Stimulated activated naive B cell treated with anti-CD40 and anti-IgM and Interleukin-4, amounts not matched to agents 10 μg/mL and 1 μg/mL and 100 μg/mL, for 72 hours (primary cell): ENCODE measurements around the gene OXCT2.
"Not testable (repeated sequence)": the region's sequence is repeated elsewhere in the genome, so short reads cannot be mapped to it uniquely, and the experiment has no call there.

ENCODE experiments used
- ATAC-seq, 2 donors: fragments of 150-1000 bp; cut with Tn5 transposase; replicated peaks; 2 replicates each; pipeline ENCODE4 v1.10.0; 2021; ENCODE audit warnings: moderate library complexity in 1 of 2
- DNase-seq: peaks from one replicate; pipeline ENCODE4 v3.0.0; 2021
- H3K27ac Mint-ChIP-seq: one replicate; pipeline ENCODE4 v1.8.0; 2022; ENCODE audit warnings: mild to moderate bottlenecking, mixed read lengths
- H3K27me3 Mint-ChIP-seq, 2 donors: one replicate each; pipeline ENCODE4 v1.8.0; 2022; ENCODE audit warnings: mixed read lengths in 2 of 2
- H3K36me3 Mint-ChIP-seq, 2 donors: one replicate each; pipeline ENCODE4 v1.8.0; 2022; ENCODE audit warnings: mixed read lengths in 2 of 2, mild to moderate bottlenecking in 1 of 2
- H3K4me1 Mint-ChIP-seq, 2 donors: one replicate each; pipeline ENCODE4 v1.8.0; 2022; ENCODE audit warnings: mixed read lengths in 2 of 2, mild to moderate bottlenecking in 1 of 2
- H3K4me3 Mint-ChIP-seq, 2 donors: one replicate each; pipeline ENCODE4 v1.8.0; 2022; ENCODE audit warnings: mild to moderate bottlenecking in 2 of 2, mixed read lengths in 2 of 2, moderate library complexity in 1 of 2
- H3K9me3 Mint-ChIP-seq, 2 donors: one replicate each; pipeline ENCODE4 v1.8.0; 2022; ENCODE audit warnings: mixed read lengths in 2 of 2, mild to moderate bottlenecking in 1 of 2

Gene OXCT2

GRCh38 chr1:39771022-39771532 lies at the start of gene OXCT2:
Gene OXCT2 (minus strand): TSS chr1:39771348. CDS start chr1:39771255, 93 bp downstream.
- not testable (repeated sequence) for H3K27me3 Mint-ChIP-seq, H3K9me3 Mint-ChIP-seq, H3K36me3 Mint-ChIP-seq, DNase-seq
- Mint-ChIP-seq H3K4me1 (peaks cover 2 to 13% of the 10 kb centered on the region in 2 donors), H3K27ac (peak within 1 kb of the TSS; percentile 89), H3K4me3 (peak within 1 kb of the TSS; percentile 72 to 73)
- ATAC-seq, result peak; percentile 62 to 65

- Mint-ChIP-seq H3K4me3 (no peak overlapping the region), H3K27me3 (peaks cover 0 to 9% of the 10 kb centered on the region in 2 donors), H3K4me1 (peaks cover 18 to 19% of the 10 kb centered on the region in 2 donors), H3K27ac (no peak overlapping the region), H3K36me3 (no peaks in the 10 kb centered on the region), H3K9me3 (no peaks in the 10 kb centered on the region)
- ATAC-seq (no peak), DNase-seq (no peak)
Measured at GRCh38 chr1:39819091-39819812, 48.1 kb upstream of the OXCT2 start.

- Mint-ChIP-seq H3K9me3 (no peaks in the 10 kb centered on the region), H3K4me1 (peaks cover 15 to 18% of the 10 kb centered on the region in 2 donors), H3K36me3 (no peaks in the 10 kb centered on the region), H3K27ac (peak overlapping the region; percentile 11), H3K27me3 (peaks cover 0 to 9% of the 10 kb centered on the region in 2 donors), H3K4me3 (no peak overlapping the region)
- no peak for DNase-seq
- no peak for ATAC-seq
Measured at GRCh38 chr1:39818482-39818881, 47.3 kb upstream of the OXCT2 start.

- peak overlapping the region; percentile 52 to 68 for H3K4me3 Mint-ChIP-seq
- H3K36me3 Mint-ChIP-seq, result not testable (repeated sequence)
- peak overlapping the region; percentile 90 for H3K27ac Mint-ChIP-seq
Measured at GRCh38 chr1:39817091-39817932, 46.2 kb upstream of the OXCT2 start.

GRCh38 chr1:39816415-39817090 lies 45.4 kb upstream of the OXCT2 start:
- Mint-ChIP-seq H3K4me1 (peaks cover 15 to 18% of the 10 kb centered on the region in 2 donors), H3K9me3 (no peaks in the 10 kb centered on the region), H3K27me3 (peaks cover 3 to 14% of the 10 kb centered on the region in 2 donors), H3K4me3 (peak overlapping the region; percentile 52 to 68), H3K36me3 (no peaks in the 10 kb centered on the region), H3K27ac (peak overlapping the region; percentile 90)
- DNase-seq (peak; percentile 31), ATAC-seq (peak; percentile 64)

More at GRCh38 chr1:39817091-39817932, 46.2 kb upstream of the OXCT2 start:
- DNase-seq (peak; percentile 74), ATAC-seq (peak; percentile 93 to 94)
- not testable (repeated sequence) for H3K9me3 Mint-ChIP-seq
- Mint-ChIP-seq H3K27me3 (peaks cover 3 to 14% of the 10 kb centered on the region in 2 donors), H3K4me1 (peaks cover 15 to 18% of the 10 kb centered on the region in 2 donors)

- Mint-ChIP-seq H3K4me1 (peaks cover 15 to 18% of the 10 kb centered on the region in 2 donors), H3K27ac (no peak overlapping the region)
- DNase-seq, result no peak
Measured at GRCh38 chr1:39812913-39813312, 41.8 kb upstream of the OXCT2 start.

GRCh38 chr1:39808784-39809517 lies 37.8 kb upstream of the OXCT2 start:
- Mint-ChIP-seq H3K27me3 (peaks cover 3 to 6% of the 10 kb centered on the region in 2 donors), H3K36me3 (peaks cover 8 to 10% of the 10 kb centered on the region in 2 donors), H3K4me1 (no peaks in the 10 kb centered on the region), H3K9me3 (peaks cover 4 to 8% of the 10 kb centered on the region in 2 donors), H3K4me3 (no peak overlapping the region), H3K27ac (no peak overlapping the region)
- DNase-seq (no peak), ATAC-seq (no peak)

More at GRCh38 chr1:39812913-39813312, 41.8 kb upstream of the OXCT2 start:
- no peak for ATAC-seq
- peaks cover 3 to 6% of the 10 kb centered on the region in 2 donors for H3K27me3 Mint-ChIP-seq
- no peak overlapping the region for H3K4me3 Mint-ChIP-seq
- no peaks in the 10 kb centered on the region for H3K9me3 Mint-ChIP-seq
- H3K36me3 Mint-ChIP-seq, result peaks cover 0 to 3% of the 10 kb centered on the region in 2 donors

- Mint-ChIP-seq H3K36me3 (peaks cover 8 to 10% of the 10 kb centered on the region in 2 donors), H3K9me3 (peaks cover 4 to 8% of the 10 kb centered on the region in 2 donors), H3K4me1 (no peaks in the 10 kb centered on the region), H3K27me3 (no peaks in the 10 kb centered on the region), H3K27ac (no peak overlapping the region), H3K4me3 (no peak overlapping the region)
- ATAC-seq, result no peak
- no peak for DNase-seq
Measured at GRCh38 chr1:39805385-39805784, 34.2 kb upstream of the OXCT2 start.

- Mint-ChIP-seq H3K27ac (no peak overlapping the region), H3K9me3 (peaks cover 4 to 8% of the 10 kb centered on the region in 2 donors), H3K27me3 (no peaks in the 10 kb centered on the region), H3K36me3 (peaks cover 8 to 12% of the 10 kb centered on the region in 2 donors), H3K4me3 (no peak overlapping the region), H3K4me1 (peaks cover 9 to 13% of the 10 kb centered on the region in 2 donors)
- ATAC-seq, result no peak
- no peak for DNase-seq
Measured at GRCh38 chr1:39802496-39803260, 31.5 kb upstream of the OXCT2 start.

GRCh38 chr1:39800471-39800835 lies 29.3 kb upstream of the OXCT2 start:
- no peak overlapping the region for H3K4me3 Mint-ChIP-seq
- DNase-seq (no peak), ATAC-seq (no peak)
- peaks cover under 1 to 5% of the 10 kb centered on the region in 2 donors for H3K9me3 Mint-ChIP-seq
- peaks cover 5 to 9% of the 10 kb centered on the region in 2 donors for H3K36me3 Mint-ChIP-seq
- H3K27me3 Mint-ChIP-seq, result no peaks in the 10 kb centered on the region
- H3K27ac Mint-ChIP-seq, result no peak overlapping the region
- H3K4me1 Mint-ChIP-seq, result peaks cover 9 to 13% of the 10 kb centered on the region in 2 donors

GRCh38 chr1:39799770-39800470 lies 28.8 kb upstream of the OXCT2 start:
- H3K27me3 Mint-ChIP-seq, result no peaks in the 10 kb centered on the region
- peaks cover 0 to 3% of the 10 kb centered on the region in 2 donors for H3K9me3 Mint-ChIP-seq
- peaks cover 9 to 13% of the 10 kb centered on the region in 2 donors for H3K4me1 Mint-ChIP-seq
- DNase-seq (peak; percentile 46), ATAC-seq (peak; percentile 59 to 64)
- peaks cover 3 to 7% of the 10 kb centered on the region in 2 donors for H3K36me3 Mint-ChIP-seq
- H3K27ac Mint-ChIP-seq, result peak overlapping the region; percentile 90
- peak overlapping the region; percentile 64 to 78 for H3K4me3 Mint-ChIP-seq
